Astrocyte of the spinal cord (primary cell): ENCODE results near the gene ELFN2.
A peak's percentile ranks its signal among the peaks of the same experiment; 100 is the strongest.

Source experiments
- DNase-seq: peaks from one replicate; pipeline ENCODE4 v3.0.0; 2011; ENCODE audit warnings: low read depth, low spot score
- H3K4me3 ChIP-seq: 2 replicates; pipeline ENCODE4 v1.5.1; 2011; ENCODE audit warnings: low read depth, mild to moderate bottlenecking, low read length, moderate library complexity
- in situ Hi-C: cut with HindIII; loops from 2 replicates; pipeline ENCODE4 v1.10.0; 2017; ENCODE audit warnings: low sequenced_read_pairs
- TF ChIP-seq, protein P1 (sequence below): IDR thresholded peaks from 2 replicates; pipeline ENCODE4 v1.5.1; 2012; ENCODE audit warnings: low read depth, mild to moderate bottlenecking, low read length, inconsistent platforms

The ELFN2 gene

DNA sequence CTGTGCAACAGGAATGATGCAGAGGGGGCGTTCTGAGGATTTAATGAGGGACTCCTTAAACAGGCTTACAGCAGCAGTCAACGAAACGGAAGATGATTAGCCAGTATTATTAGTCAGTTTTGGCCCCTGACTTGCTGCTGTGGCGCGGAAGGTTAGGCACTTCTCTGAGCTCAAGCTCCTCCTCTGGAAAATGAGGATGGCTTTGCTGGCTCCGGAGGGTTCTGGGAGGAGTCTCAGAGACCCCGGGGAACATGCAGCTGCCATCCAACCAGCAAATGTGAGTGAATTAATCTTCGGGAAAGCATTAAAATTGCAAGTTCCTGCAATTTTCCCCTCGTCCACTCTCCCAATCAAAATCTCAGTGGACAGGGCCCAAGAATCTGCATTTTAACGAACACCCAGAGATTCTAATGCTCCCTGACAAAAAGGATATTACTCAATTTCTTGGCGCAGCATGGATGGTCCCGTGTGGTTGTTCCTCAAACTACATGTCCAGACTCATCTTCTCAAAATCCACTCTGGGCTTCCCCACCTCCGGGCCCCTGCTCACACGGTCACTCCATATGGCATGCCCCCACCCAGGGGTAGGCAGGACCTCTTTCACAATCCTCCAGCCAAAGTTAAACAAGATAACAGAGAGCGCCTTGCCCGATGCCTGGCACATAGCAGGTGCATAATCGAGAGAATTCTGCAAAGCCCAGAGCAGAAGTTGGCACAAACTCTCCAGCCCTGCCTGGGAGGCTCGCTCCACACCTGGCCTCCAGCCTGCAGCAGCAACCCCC, 6.4 kb downstream of the ELFN2 start:
- no peak overlapping the region for H3K4me3 ChIP-seq
- in situ Hi-C loops, result no loop called here
- DNase-seq, result no peak
- TF ChIP-seq, protein P1, sequence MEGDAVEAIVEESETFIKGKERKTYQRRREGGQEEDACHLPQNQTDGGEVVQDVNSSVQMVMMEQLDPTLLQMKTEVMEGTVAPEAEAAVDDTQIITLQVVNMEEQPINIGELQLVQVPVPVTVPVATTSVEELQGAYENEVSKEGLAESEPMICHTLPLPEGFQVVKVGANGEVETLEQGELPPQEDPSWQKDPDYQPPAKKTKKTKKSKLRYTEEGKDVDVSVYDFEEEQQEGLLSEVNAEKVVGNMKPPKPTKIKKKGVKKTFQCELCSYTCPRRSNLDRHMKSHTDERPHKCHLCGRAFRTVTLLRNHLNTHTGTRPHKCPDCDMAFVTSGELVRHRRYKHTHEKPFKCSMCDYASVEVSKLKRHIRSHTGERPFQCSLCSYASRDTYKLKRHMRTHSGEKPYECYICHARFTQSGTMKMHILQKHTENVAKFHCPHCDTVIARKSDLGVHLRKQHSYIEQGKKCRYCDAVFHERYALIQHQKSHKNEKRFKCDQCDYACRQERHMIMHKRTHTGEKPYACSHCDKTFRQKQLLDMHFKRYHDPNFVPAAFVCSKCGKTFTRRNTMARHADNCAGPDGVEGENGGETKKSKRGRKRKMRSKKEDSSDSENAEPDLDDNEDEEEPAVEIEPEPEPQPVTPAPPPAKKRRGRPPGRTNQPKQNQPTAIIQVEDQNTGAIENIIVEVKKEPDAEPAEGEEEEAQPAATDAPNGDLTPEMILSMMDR, result no peak

DNA sequence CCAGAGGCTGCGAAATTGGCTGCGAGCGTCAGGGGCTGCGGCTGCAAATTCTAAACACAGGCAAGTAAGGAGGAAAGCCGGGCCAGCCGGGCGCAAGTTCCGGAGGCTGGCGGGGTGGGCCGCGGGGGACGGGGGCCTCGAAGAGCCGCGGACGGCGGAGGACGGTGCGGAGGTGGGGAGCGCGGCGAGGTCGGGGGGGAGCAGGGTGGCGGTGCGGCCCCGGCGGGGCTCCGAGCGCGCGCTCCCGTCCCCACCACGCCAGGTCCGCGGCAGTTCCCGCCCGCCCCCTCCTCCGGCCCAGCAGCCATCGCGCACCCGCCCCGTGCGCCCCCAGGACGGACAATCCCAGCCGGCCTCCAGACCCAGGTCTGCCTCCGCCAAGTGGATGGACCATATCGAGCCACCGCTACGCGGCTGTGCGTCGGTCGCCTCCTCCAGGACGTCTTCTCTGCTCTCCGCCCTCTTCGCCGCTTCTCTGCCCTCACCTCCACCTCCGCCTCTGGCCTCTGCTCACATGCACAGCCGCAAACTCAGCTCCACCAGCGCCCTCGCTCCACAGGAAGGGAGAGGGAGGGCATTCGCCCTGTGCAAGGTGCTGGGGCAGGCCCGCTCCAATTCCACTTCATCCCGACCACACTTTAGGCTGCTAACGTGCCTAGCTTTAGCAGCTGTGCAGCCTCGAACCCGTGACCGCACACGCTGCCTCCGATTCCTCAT, 7.2 kb downstream of the ELFN2 start:
- peak overlapping the region; percentile 33 for H3K4me3 ChIP-seq
- in situ Hi-C loops, result no loop called here
- TF ChIP-seq, protein P1, result no peak
- DNase-seq, result no peak

DNA sequence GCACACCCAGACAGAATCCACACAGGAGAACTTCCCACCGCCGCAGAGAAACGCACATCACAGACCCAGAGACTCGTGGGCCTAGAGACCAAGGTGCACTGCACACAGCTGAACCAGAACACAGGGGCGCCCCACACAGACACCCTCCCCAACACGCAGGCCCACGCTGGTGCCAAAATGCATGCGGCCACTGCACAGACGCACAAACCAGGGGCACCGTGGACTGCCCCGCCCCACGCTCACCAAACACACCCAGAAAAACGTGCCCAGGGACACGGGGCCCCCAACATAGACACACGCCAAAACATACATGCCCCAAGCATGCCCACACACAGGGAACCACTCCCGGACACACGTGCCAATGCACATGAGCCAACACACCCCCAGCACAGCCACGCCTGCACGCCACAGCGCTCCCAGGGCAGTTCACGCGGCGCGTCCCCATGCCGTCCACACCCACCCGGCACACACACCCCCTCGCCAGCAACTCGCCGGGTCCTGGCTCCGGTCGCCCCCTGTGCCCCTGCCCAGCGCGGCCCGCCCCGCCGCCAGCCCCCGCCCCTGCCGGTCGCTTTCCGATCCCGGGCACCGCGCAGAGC, 7.8 kb downstream of the ELFN2 start:
- H3K4me3 ChIP-seq, result no peak overlapping the region
- TF ChIP-seq, protein P1, result no peak
- in situ Hi-C loops, result no loop called here
- DNase-seq, result no peak

DNA sequence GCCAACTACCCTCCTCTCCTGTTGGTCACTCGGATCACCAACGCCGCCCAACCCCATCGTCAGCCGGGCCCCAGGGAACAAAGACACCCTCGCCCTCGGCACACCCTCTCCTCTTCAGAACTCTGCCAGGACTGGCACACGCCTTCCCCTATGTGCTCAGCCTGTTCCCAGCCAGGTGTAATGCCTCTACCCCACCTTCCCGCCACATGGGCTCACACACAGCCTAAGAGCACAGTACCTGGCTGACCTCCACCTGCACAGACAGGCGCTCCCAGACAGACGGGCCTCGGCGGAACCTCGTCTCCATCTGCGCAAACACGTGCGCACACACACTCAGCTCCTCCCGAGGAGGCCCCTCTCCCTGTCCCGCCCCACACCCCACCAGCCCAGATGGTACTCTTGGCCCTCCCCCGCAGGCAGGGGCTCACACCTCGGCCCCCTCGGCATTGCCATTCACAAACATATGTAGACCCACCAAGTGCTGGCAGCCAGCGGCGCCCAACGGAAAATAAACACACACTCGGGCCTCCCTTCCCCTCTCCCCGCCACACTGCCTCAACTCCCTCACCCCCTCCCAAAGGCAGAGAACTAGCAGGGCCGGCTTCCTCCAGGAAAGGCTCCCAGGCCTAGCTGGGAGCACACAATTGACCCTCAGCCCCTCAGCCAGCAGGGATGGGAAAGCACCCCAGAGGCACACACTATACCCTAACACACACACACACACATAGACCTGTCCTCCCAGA, 8.5 kb downstream of the ELFN2 start:
- H3K4me3 ChIP-seq, result no peak overlapping the region
- TF ChIP-seq, protein P1, result no peak
- DNase-seq, result no peak
- in situ Hi-C loops, result no loop called here

DNA sequence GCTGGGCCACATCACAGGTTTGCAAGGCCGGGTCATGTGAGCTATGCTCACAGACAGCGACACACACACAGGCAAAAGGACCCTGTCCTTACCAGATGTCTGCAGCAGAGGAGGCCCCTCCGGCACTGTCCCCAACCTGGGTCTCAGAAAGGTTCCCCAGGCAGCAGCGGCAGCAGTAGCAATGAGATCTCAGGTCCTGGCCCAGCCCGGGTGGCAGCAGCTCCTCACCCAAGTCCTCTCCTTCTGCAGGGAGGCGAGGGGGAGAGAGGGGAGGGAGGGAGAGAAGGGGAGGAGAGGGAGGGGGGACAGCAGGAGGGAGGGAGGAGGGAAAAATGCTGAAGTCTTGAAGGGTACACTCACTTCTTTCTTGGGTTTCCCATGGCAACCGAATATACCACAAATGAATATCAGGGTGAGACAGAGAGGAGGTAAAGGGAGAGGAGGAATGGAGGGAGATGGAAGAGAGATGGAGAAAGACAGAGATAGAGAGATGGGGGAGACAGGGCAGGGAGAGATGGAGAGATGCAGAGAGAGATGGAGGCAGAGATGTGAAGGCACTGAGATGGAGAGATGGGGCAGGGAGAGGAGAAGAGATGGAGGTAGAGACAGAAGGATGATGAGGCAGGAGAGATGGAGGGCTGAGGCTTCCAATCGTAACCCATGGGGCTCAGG, 9.5 kb downstream of the ELFN2 start:
- TF ChIP-seq, protein P1, result no peak
- in situ Hi-C loops, result no loop called here
- no peak for DNase-seq

DNA sequence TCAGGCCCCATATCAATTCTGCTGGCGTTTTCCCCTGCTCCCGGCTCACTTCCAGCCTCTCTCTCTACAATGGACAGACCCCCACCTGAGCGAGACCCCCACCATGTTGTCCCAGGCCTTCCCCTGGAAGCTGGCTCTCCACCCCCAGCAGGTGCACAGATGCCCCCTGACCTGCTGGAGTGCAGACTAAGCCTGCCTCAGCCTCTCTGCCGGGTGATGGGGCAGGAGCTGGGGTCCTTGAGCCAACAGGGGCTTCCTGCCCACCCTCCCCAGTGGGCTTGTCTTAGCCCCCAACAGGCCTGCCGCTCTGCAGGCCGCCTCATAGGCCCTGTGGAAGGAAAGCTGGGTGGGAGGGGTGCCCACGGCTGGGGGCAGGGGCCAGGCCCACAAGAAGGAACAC, 10.0 kb downstream of the ELFN2 start:
- in situ Hi-C loops, result no loop called here
- TF ChIP-seq, protein P1, result no peak
- DNase-seq, result no peak

More for the DNA sequence above, 9.5 kb downstream of the ELFN2 start:
- no peak overlapping the region for H3K4me3 ChIP-seq

More for the DNA sequence above, 10.0 kb downstream of the ELFN2 start:
- no peak overlapping the region for H3K4me3 ChIP-seq
